Astrocyte of the spinal cord (primary cell): ENCODE measurements around the gene LMF2.

Source experiments
- DNase-seq: peaks from one replicate; pipeline ENCODE4 v3.0.0; 2011; ENCODE audit warnings: low read depth, low spot score
- H3K4me3 ChIP-seq: 2 replicates; pipeline ENCODE4 v1.5.1; 2011; ENCODE audit warnings: low read depth, mild to moderate bottlenecking, low read length, moderate library complexity
- in situ Hi-C: cut with HindIII; loops from 2 replicates; pipeline ENCODE4 v1.10.0; 2017; ENCODE audit warnings: low sequenced_read_pairs
- TF ChIP-seq, protein P1 (sequence below): IDR thresholded peaks from 2 replicates; pipeline ENCODE4 v1.5.1; 2012; ENCODE audit warnings: low read depth, mild to moderate bottlenecking, low read length, inconsistent platforms

The LMF2 gene

DNA sequence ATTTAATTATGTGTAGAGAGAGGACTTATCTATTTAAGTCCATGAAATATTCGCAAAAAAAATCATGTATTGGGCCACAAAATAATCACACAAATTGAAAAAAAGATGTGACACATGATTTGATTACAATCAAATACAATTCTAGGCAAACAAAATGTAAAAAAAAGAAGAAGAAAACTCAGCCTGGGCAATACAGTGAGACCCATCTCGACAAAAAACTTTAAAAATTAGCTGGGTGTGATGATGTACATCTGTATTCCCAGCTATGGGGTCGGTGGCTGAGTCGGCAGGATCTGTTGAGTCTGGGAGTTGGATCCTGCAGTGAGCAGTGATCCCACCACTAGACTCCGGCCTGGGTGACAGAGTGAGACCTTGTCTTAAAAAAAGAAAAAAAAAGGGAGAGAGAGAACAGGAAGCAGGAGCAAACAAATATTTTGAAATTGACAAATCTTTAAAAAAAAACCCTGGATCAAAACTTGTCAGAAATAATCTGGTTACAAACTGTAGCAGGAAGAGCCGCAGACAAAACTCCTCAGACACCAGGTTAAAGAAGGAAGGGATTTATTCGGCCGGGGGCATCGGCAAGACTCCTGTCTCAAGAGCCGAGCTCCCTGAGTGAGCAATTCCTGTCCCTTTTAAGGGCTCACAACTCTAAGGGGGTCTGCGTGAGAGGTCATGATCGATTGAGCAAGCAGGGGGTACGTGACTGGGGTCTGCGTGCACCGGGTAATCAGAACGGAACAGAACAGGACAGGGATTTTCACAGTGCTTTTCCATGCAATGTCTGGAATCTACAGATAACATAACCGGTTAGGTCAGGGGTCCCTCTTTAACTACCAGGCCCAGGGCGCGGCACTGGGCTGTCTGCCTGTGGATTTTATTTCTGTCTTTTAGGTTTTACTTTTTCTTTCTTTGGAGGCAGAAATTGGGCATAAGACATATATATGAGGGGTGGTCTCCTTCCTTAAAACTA, 25.6 kb upstream of the LMF2 start:
- in situ Hi-C loops: no loop called here
- TF ChIP-seq, protein P1, sequence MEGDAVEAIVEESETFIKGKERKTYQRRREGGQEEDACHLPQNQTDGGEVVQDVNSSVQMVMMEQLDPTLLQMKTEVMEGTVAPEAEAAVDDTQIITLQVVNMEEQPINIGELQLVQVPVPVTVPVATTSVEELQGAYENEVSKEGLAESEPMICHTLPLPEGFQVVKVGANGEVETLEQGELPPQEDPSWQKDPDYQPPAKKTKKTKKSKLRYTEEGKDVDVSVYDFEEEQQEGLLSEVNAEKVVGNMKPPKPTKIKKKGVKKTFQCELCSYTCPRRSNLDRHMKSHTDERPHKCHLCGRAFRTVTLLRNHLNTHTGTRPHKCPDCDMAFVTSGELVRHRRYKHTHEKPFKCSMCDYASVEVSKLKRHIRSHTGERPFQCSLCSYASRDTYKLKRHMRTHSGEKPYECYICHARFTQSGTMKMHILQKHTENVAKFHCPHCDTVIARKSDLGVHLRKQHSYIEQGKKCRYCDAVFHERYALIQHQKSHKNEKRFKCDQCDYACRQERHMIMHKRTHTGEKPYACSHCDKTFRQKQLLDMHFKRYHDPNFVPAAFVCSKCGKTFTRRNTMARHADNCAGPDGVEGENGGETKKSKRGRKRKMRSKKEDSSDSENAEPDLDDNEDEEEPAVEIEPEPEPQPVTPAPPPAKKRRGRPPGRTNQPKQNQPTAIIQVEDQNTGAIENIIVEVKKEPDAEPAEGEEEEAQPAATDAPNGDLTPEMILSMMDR: no peak
- H3K4me3 ChIP-seq: no peak overlapping the region
- no peak for DNase-seq

- DNase-seq: peak; percentile 50
- in situ Hi-C loops: no loop called here
- TF ChIP-seq, protein P1: no peak
- peak overlapping the region; percentile 16 for H3K4me3 ChIP-seq
Observed at GRCh38 chr22:50531962-50532674, 24.6 kb upstream of the LMF2 start.

- in situ Hi-C loops: no loop called here
- no peak for DNase-seq
- TF ChIP-seq, protein P1: no peak
- peak overlapping the region; percentile 16 for H3K4me3 ChIP-seq
Observed at GRCh38 chr22:50531546-50531961, 24.1 kb upstream of the LMF2 start.

- peak overlapping the region; percentile 27 for H3K4me3 ChIP-seq
- TF ChIP-seq, protein P1: no peak
- peak; percentile 60 for DNase-seq
- in situ Hi-C loops: no loop called here
Observed at GRCh38 chr22:50530877-50531545, 23.5 kb upstream of the LMF2 start.

GRCh38 chr22:50530580-50530876, 23.0 kb upstream of the LMF2 start:
- TF ChIP-seq, protein P1: no peak
- in situ Hi-C loops: no loop called here
- peak; percentile 14 for DNase-seq
- peak overlapping the region; percentile 27 for H3K4me3 ChIP-seq

GRCh38 chr22:50529897-50530579, 22.5 kb upstream of the LMF2 start, which contains the start of gene TYMP:
TSS of gene TYMP (minus strand) at chr22:50530012. CDS start at chr22:50529709, 303 bp downstream.
- TF ChIP-seq, protein P1: no peak
- H3K4me3 ChIP-seq: peak within 1 kb of the TSS; percentile 27
- peak; percentile 58 for DNase-seq
- in situ Hi-C loops: no loop called here
